Measurements from ENCODE around the gene PIK3C2G.

The PIK3C2G gene

GRCh38 chr12:18580291-18580690 lies 319.0 kb downstream of the PIK3C2G start:
- DNase-seq (ENCODE audit: low read depth): no peak
- H3K4me3 ChIP-seq (ENCODE audit: low read depth, low read length): no peak overlapping the region
- in situ Hi-C loops (cut with HindIII; ENCODE audit: low sequenced_read_pairs): no loop called here
- TF ChIP-seq CTCF (IDR thresholded peaks at IDR 0.05; ENCODE audit: low read depth, low read length, missing control alignments): no peak

- no peak for TF ChIP-seq CTCF (IDR thresholded peaks at IDR 0.05; ENCODE audit: low read depth, low read length, missing control alignments)
- in situ Hi-C loops (cut with HindIII; ENCODE audit: low sequenced_read_pairs): no loop called here
- DNase-seq (ENCODE audit: low read depth): no peak
- no peak overlapping the region for H3K4me3 ChIP-seq (ENCODE audit: low read depth, low read length)
Observed at GRCh38 chr12:18580706-18581105, 319.4 kb downstream of the PIK3C2G start.

GRCh38 chr12:18581232-18581962 lies 320.1 kb downstream of the PIK3C2G start:
- no peak for DNase-seq (ENCODE audit: low read depth)
- no peak overlapping the region for H3K4me3 ChIP-seq (ENCODE audit: low read depth, low read length)
- in situ Hi-C loops (cut with HindIII; ENCODE audit: low sequenced_read_pairs): no loop called here
- TF ChIP-seq CTCF (IDR thresholded peaks at IDR 0.05; ENCODE audit: low read depth, low read length, missing control alignments): no peak

- in situ Hi-C loops (cut with HindIII; ENCODE audit: low sequenced_read_pairs): no loop called here
- no peak for TF ChIP-seq CTCF (IDR thresholded peaks at IDR 0.05; ENCODE audit: low read depth, low read length, missing control alignments)
- H3K4me3 ChIP-seq (ENCODE audit: low read depth, low read length): no peak overlapping the region
- DNase-seq (ENCODE audit: low read depth): no peak
Observed at GRCh38 chr12:18583655-18584054, 322.3 kb downstream of the PIK3C2G start.

- DNase-seq (ENCODE audit: low read depth): no peak
- in situ Hi-C loops (cut with HindIII; ENCODE audit: low sequenced_read_pairs): no loop called here
- no peak overlapping the region for H3K4me3 ChIP-seq (ENCODE audit: low read depth, low read length)
- no peak for TF ChIP-seq CTCF (IDR thresholded peaks at IDR 0.05; ENCODE audit: low read depth, low read length, missing control alignments)
Observed at GRCh38 chr12:18586581-18586980, 325.3 kb downstream of the PIK3C2G start.

GRCh38 chr12:18589316-18589715 lies 328.0 kb downstream of the PIK3C2G start:
- TF ChIP-seq CTCF (IDR thresholded peaks at IDR 0.05; ENCODE audit: low read depth, low read length, missing control alignments): no peak
- no peak for DNase-seq (ENCODE audit: low read depth)
- in situ Hi-C loops (cut with HindIII; ENCODE audit: low sequenced_read_pairs): no loop called here
- H3K4me3 ChIP-seq (ENCODE audit: low read depth, low read length): no peak overlapping the region

Measured in astrocyte of the cerebellum (primary cell).